GM19324 (cell line): ENCODE measurements around the gene GNPDA2.
A peak's percentile ranks its signal among the peaks of the same experiment; 100 is the strongest.
"Not testable (repeated sequence)": the region's sequence is repeated elsewhere in the genome, so short reads cannot be mapped to it uniquely, and the experiment has no call there.

Source experiments
- ATAC-seq: cut with Tn5 transposase; IDR thresholded peaks from one replicate; pipeline ENCODE4 v1.9.1; 2021; ENCODE audit warnings: mild to moderate bottlenecking, moderate library complexity; ENCODE audit not compliant: unreplicated experiment, low FRiP score

The GNPDA2 gene

GRCh38 chr4:44726038-44726871, at the start of gene GNPDA2:
Gene GNPDA2, minus strand, starts transcription at chr4:44726556. Its CDS starts 4,349 bp downstream, at chr4:44722207.
- ATAC-seq = peak; percentile 98

GRCh38 chr4:44772340-44772739, 46.0 kb upstream of the GNPDA2 start:
- no peak for ATAC-seq

- no peak for ATAC-seq
These were observed 45.4 kb upstream of the GNPDA2 start for GRCh38 chr4:44771789-44772188.

GRCh38 chr4:44766453-44766852, 40.1 kb upstream of the GNPDA2 start:
- no peak for ATAC-seq

- ATAC-seq = no peak
These were observed 38.8 kb upstream of the GNPDA2 start for GRCh38 chr4:44765116-44765515.

- no peak for ATAC-seq
These were observed 35.0 kb upstream of the GNPDA2 start for GRCh38 chr4:44761306-44761705.

- no peak for ATAC-seq
These were observed 34.0 kb upstream of the GNPDA2 start for GRCh38 chr4:44760142-44760898.

GRCh38 chr4:44756559-44756958, 30.2 kb upstream of the GNPDA2 start:
- no peak for ATAC-seq

- ATAC-seq = no peak
These were observed 13.8 kb upstream of the GNPDA2 start for GRCh38 chr4:44740201-44740600.

GRCh38 chr4:44738615-44739014, 12.3 kb upstream of the GNPDA2 start:
- peak; percentile 75 for ATAC-seq

GRCh38 chr4:44736900-44737299, 10.5 kb upstream of the GNPDA2 start:
- no peak for ATAC-seq

- ATAC-seq = not testable (repeated sequence)
These were observed 2.3 kb upstream of the GNPDA2 start for GRCh38 chr4:44728694-44729093.

- ATAC-seq = no peak
These were observed 1.1 kb upstream of the GNPDA2 start for GRCh38 chr4:44727471-44727870.

- ATAC-seq = no peak
These were observed 674 bp downstream of the GNPDA2 start for GRCh38 chr4:44725726-44726037.

GRCh38 chr4:44725166-44725565, 1.2 kb downstream of the GNPDA2 start:
- ATAC-seq = no peak

- ATAC-seq = no peak
These were observed 4.4 kb downstream of the GNPDA2 start for GRCh38 chr4:44722001-44722400.

- no peak for ATAC-seq
These were observed 6.0 kb downstream of the GNPDA2 start for GRCh38 chr4:44720371-44720770.

- no peak for ATAC-seq
These were observed 9.8 kb downstream of the GNPDA2 start for GRCh38 chr4:44716597-44716996.

- ATAC-seq = no peak
These were observed 13.2 kb downstream of the GNPDA2 start for GRCh38 chr4:44713125-44713524.

GRCh38 chr4:44704673-44705072, 21.7 kb downstream of the GNPDA2 start:
- ATAC-seq = no peak

GRCh38 chr4:44701037-44701436, 25.3 kb downstream of the GNPDA2 start:
- no peak for ATAC-seq

- no peak for ATAC-seq
These were observed 25.9 kb downstream of the GNPDA2 start for GRCh38 chr4:44700427-44700826.
